HEK293T (cell line): ENCODE measurements around the gene HMGCR.
"Not testable (repeated sequence)": the region's sequence is repeated elsewhere in the genome, so short reads cannot be mapped to it uniquely, and the experiment has no call there.

Source experiments
- CTCF ChIA-PET: fragments of 350-600 bp; formaldehyde crosslinking; extraction: SDS; loops from one replicate; lab custom pipeline; 2021; ENCODE audit warnings: antibody characterized with exemption, inconsistent platforms; lab: Yijun Ruan, JAX
- POLR2A ChIA-PET: fragments of 350-600 bp; formaldehyde crosslinking; extraction: SDS; loops from one replicate; lab custom pipeline; 2020; ENCODE audit warnings: antibody characterized with exemption, inconsistent platforms; lab: Yijun Ruan, JAX
- DNase-seq: peaks from one replicate; pipeline ENCODE4 v3.0.0; 2012; ENCODE audit warnings: mixed read lengths; ENCODE audit errors: extremely low spot score
- ARNT ChIP-seq: fragments of 450-650 bp; IDR thresholded peaks from 2 replicates; pipeline ENCODE4 v1.6.1; 2017; ENCODE audit warnings: mild to moderate bottlenecking
- BHLHE40 ChIP-seq: fragments of 450-650 bp; IDR thresholded peaks from 2 replicates; pipeline ENCODE4 v1.6.1; 2016; ENCODE audit warnings: mild to moderate bottlenecking, moderate library complexity, borderline replicate concordance
- CTBP1 ChIP-seq: fragments of 450-650 bp; IDR thresholded peaks from 2 replicates; pipeline ENCODE4 v1.6.1; 2016; ENCODE audit warnings: borderline replicate concordance
- ELF4 ChIP-seq: fragments of 450-650 bp; IDR thresholded peaks from 2 replicates; pipeline ENCODE4 v1.6.1; 2017; ENCODE audit warnings: antibody characterized with exemption
- FOXA1 ChIP-seq: fragments of 450-650 bp; IDR thresholded peaks from 2 replicates; pipeline ENCODE4 v1.6.1; 2016; ENCODE audit warnings: mild to moderate bottlenecking
- FOXK2 ChIP-seq: fragments of 450-650 bp; IDR thresholded peaks from 2 replicates; pipeline ENCODE4 v1.6.1; 2016; ENCODE audit warnings: mild to moderate bottlenecking
- FOXM1 ChIP-seq: fragments of 450-650 bp; IDR thresholded peaks from 2 replicates; pipeline ENCODE4 v1.6.1; 2017; ENCODE audit warnings: mild to moderate bottlenecking, borderline replicate concordance
- HDGF ChIP-seq: fragments of 450-650 bp; IDR thresholded peaks from 2 replicates; pipeline ENCODE4 v1.6.1; 2017; ENCODE audit warnings: antibody characterized with exemption, borderline replicate concordance
- L3MBTL2 ChIP-seq: fragments of 450-650 bp; conservative IDR thresholded peaks from 2 replicates; pipeline ENCODE4 v1.6.1; 2016; ENCODE audit warnings: mild to moderate bottlenecking
- LEF1 ChIP-seq: fragments of 450-650 bp; IDR thresholded peaks from 2 replicates; pipeline ENCODE4 v1.6.1; 2017; ENCODE audit warnings: mild to moderate bottlenecking, borderline replicate concordance
- NFRKB ChIP-seq: fragments of 450-650 bp; IDR thresholded peaks from 2 replicates; pipeline ENCODE4 v1.6.1; 2016; ENCODE audit warnings: mild to moderate bottlenecking, moderate library complexity
- PKNOX1 ChIP-seq: fragments of 450-650 bp; IDR thresholded peaks from 2 replicates; pipeline ENCODE4 v1.6.1; 2016
- SP1 ChIP-seq: fragments of 450-650 bp; IDR thresholded peaks from 2 replicates; pipeline ENCODE4 v1.6.1; 2017
- SUZ12 ChIP-seq: fragments of 450-650 bp; IDR thresholded peaks from 2 replicates; pipeline ENCODE4 v1.6.1; 2016; ENCODE audit warnings: mild to moderate bottlenecking
- TARDBP ChIP-seq: fragments of 450-650 bp; IDR thresholded peaks from 2 replicates; pipeline ENCODE4 v1.6.1; 2016
- ZNF384 ChIP-seq: fragments of 450-650 bp; IDR thresholded peaks from 2 replicates; pipeline ENCODE4 v1.6.1; 2016

HMGCR gene

GRCh38 chr5:75310212-75310611, 26.8 kb upstream of the HMGCR start:
- TF ChIP-seq FOXA1 = no peak
- TF ChIP-seq PKNOX1 = no peak
- TF ChIP-seq ARNT = no peak
- no peak for TF ChIP-seq FOXK2
- no peak for TF ChIP-seq ELF4
- no peak for TF ChIP-seq LEF1
- no peak for TF ChIP-seq NFRKB
- no peak for TF ChIP-seq ZNF384
- no peak for TF ChIP-seq HDGF
- TF ChIP-seq TARDBP = no peak
- no peak for TF ChIP-seq CTBP1
- TF ChIP-seq L3MBTL2 = no peak
- no peak for TF ChIP-seq SUZ12
- no peak for TF ChIP-seq SP1
- DNase-seq = no peak
- ChIA-PET CTCF (no interaction called here), POLR2A (no interaction called here)

DNA sequence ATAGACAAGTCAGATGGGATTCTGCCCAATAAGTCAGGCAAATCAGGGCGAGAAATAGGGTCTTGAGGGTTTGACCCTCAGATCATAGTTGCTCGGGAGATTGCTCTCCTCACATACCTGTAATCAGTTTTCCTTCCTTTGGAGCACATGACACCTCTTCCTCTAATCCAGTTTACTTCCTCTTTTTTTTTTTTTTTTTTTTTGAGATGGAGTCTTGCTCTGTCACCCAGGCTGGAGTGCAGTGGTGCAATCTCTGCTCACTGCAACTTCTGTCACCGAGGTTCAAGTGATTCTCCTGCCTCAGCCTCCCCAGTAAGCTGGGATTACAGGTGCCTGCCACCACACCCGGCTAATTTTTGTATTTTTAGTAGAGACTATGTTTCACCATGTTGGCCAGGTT, 17.9 kb upstream of the HMGCR start:
- POLR2A ChIA-PET, CTCF ChIA-PET, DNase-seq: not testable (repeated sequence)

GRCh38 chr5:75319638-75320037, 17.4 kb upstream of the HMGCR start:
- no peak for DNase-seq
- TF ChIP-seq L3MBTL2 (no peak), ARNT (no peak), ZNF384 (no peak), CTBP1 (no peak), LEF1 (no peak), FOXM1 (no peak), PKNOX1 (no peak), FOXK2 (no peak), NFRKB (no peak), ELF4 (no peak), BHLHE40 (no peak), TARDBP (no peak), FOXA1 (no peak), SUZ12 (no peak)
- POLR2A ChIA-PET = interaction anchor here (1.0 to 2.3 kb wide), 2 partner anchors 17 to 83 kb away, joined by 4 to 13 read pairs; partner anchors contain the start of genes ANKRD31 and HMGCR
- CTCF ChIA-PET = no interaction called here

- DNase-seq = no peak
- POLR2A ChIA-PET = interaction anchor here (1.0 to 2.3 kb wide), 2 partner anchors 16 to 84 kb away, joined by 4 to 13 read pairs; partner anchors contain the start of genes ANKRD31 and HMGCR
- CTCF ChIA-PET = interaction anchor here (0.7 kb wide), 1 partner anchor 301 kb away, joined by 4 read pairs; no protein-coding TSS in a partner anchor
- TF ChIP-seq FOXA1 (no peak), ELF4 (no peak), FOXK2 (no peak), HDGF (no peak), BHLHE40 (no peak), NFRKB (no peak), SP1 (no peak), ZNF384 (no peak), LEF1 (no peak), SUZ12 (no peak)
These were observed 16.6 kb upstream of the HMGCR start for GRCh38 chr5:75320371-75320770.

DNA sequence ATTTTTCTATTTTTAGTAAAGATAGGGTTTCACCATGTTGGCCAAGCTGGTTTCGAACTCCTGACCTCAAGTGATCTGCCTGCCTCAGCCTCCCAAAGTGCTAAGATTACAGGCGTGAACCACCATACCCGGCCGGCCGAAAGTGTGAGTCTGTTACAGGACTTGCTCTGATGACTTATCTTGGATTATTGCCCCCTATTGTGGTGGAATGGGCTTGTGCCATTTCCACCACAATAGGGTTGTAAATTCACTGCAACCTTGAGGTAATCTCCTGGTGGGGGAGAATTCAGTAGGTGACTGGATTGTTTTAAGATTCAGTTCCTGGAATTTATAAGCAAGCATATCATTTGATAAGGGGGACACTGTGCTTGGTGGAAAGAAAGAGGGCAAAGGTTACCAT, 15.0 kb upstream of the HMGCR start:
- no peak for DNase-seq
- ChIA-PET CTCF (no interaction called here), POLR2A (interaction anchor here (1.1 kb wide), 1 partner anchor 85 kb away, joined by 3 read pairs; no protein-coding TSS in a partner anchor)
- no peak for TF ChIP-seq BHLHE40
- TF ChIP-seq FOXA1 = no peak
- TF ChIP-seq ELF4 = no peak
- no peak for TF ChIP-seq HDGF
- no peak for TF ChIP-seq LEF1

DNA sequence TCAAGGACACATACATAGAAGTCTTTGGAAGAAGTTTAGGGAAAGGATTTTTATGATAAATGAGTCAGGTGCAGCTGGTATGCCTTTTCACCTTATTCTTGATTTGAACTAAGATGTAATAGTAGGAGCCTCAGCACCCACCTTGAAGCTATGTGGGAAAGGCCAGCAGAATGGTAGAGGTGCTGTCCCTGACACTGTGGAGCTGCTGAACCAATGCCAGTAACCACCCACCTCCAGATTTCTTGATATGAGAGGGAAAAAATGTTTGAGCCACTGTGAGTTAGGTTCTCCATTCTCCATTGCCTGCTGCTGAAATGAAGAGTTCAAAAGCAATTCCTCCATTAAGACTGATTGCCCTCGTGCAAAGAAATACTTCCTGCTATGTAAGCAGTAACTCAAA, 12.2 kb upstream of the HMGCR start:
- no peak for DNase-seq
- no peak for TF ChIP-seq FOXM1
- no peak for TF ChIP-seq FOXA1
- no peak for TF ChIP-seq ELF4
- TF ChIP-seq LEF1 = no peak
- no peak for TF ChIP-seq CTBP1
- no peak for TF ChIP-seq SP1
- TF ChIP-seq FOXK2 = no peak
- TF ChIP-seq PKNOX1 = no peak
- TF ChIP-seq BHLHE40 = no peak
- TF ChIP-seq HDGF = no peak
- no peak for TF ChIP-seq ZNF384
- no peak for TF ChIP-seq ARNT
- no peak for TF ChIP-seq TARDBP
- TF ChIP-seq NFRKB = no peak
- TF ChIP-seq SUZ12 = no peak
- no peak for TF ChIP-seq L3MBTL2
- CTCF ChIA-PET = no interaction called here
- POLR2A ChIA-PET = no interaction called here

DNA sequence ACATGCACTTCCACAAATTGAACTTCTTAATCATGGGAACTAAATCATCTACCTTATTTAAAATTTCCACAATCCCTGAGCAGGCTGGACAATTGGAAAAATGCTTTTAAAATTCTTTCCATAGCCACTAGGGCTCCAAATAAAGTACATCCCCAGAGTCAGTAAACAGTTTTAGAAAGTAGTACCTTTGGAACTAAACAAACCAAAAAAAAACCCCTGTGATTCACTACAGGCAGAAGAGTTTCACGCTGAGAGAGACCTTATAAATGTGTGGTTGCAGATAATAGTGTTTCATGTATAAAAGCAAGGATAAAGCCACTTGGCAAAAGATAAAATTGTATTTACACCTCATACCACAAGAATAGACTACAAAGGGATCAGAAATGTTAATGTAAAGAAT, 11.8 kb upstream of the HMGCR start:
- TF ChIP-seq PKNOX1 (no peak), ARNT (no peak), HDGF (no peak), LEF1 (no peak), FOXK2 (no peak), BHLHE40 (no peak), ELF4 (no peak), SUZ12 (no peak)
- CTCF ChIA-PET = no interaction called here
- no peak for DNase-seq
- POLR2A ChIA-PET = no interaction called here
